CD4-positive, alpha-beta T cell treated with Interleukin-4 for 1 hour (primary cell): ENCODE data around the gene TIPARP.
A peak's percentile ranks its signal among the peaks of the same experiment; 100 is the strongest.

ENCODE experiments used
- DNase-seq, 2 donors: peaks; one replicate each; pipeline ENCODE4 v3.0.0-alpha.2; 2020 to 2022

Gene TIPARP

DNA sequence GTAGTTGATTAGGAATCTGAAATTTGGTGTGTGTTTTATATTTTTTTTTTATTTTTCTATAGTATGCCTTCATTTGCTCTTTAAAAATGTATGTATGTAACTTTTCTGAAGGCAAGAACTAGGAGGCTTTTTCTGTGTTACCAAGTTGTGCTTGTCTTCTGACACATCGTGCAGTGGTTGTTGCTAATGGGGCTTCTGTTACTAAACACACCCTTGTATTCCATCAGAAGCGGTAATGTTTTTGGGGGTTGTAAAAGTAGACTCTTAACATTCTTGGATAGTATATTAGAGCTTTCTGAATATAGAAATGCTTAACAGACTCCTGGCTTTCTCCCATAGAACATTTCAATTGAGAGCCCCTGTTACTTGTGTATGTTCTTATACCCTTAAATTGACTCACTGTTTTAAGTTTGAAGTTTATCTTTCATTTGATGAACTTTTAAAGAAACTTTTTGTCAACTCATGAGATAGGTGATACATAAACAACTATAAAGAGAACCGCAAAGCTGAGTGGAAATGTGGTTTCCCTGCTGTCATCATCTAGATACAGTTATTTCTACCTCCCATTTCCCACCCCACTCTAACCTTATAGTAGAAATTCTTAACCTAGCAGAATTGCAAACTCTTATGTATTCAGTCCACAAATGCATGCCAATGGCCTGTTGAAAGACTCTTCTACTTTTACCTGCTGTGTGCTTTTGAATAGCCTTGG lies 2.5 kb downstream of the TIPARP start:
- DNase-seq = peak in 1 of 2 donors; percentile 68

DNA sequence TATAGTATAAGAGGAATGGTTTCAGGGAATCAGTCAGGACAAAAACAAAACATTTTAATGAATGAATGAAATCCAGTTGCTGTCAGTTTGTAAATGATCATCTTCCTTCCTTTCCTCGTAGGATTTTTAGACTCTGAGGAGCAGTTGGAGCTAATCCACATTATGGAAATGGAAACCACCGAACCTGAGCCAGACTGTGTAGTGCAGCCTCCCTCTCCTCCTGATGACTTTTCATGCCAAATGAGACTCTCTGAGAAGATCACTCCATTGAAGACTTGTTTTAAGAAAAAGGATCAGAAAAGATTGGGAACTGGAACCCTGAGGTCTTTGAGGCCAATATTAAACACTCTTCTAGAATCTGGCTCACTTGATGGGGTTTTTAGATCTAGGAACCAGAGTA lies 3.1 kb downstream of the TIPARP start:
- DNase-seq = no peak

DNA sequence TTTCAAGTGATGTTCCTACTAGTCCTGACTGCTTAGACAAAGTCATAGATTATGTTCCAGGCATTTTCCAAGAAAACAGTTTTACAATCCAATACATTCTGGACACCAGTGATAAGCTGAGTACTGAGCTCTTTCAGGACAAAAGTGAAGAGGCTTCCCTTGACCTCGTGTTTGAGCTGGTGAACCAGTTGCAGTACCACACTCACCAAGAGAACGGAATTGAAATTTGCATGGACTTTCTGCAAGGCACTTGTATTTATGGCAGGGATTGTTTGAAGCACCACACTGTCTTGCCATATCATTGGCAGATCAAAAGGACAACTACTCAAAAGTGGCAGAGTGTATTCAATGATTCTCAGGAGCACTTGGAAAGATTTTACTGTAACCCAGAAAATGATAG lies 3.8 kb downstream of the TIPARP start:
- DNase-seq = no peak

DNA sequence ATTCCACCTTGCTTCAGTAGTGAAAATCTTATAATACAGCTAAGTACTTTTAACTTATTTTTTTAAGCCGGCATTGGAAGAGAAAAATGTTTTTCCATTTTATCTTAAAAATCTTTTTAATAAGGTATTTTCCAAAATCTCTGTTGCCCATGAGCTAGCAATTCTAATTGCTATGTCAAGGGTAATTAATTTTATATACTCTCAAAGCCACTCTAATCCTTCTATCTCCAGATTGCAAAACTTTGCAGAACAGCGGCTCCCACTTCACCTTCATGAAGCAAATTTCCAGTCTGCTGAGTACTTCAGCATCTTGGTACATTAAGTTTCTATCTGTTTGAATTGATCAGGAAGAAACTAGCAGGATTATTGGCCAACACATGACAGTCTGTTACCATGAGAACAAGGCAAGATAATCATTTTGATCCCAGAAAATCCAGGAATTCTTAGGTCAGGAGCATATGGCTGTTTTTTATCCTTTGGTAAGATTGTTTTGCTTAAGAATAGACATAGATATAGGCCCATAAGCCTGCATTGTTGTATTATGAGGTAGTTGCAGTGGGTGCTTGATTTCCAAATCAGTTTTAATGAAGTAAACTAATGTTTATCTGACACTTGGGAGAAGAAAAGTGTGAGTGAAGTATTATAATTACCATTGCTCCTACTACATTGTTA lies 6.0 kb downstream of the TIPARP start:
- DNase-seq = no peak

DNA sequence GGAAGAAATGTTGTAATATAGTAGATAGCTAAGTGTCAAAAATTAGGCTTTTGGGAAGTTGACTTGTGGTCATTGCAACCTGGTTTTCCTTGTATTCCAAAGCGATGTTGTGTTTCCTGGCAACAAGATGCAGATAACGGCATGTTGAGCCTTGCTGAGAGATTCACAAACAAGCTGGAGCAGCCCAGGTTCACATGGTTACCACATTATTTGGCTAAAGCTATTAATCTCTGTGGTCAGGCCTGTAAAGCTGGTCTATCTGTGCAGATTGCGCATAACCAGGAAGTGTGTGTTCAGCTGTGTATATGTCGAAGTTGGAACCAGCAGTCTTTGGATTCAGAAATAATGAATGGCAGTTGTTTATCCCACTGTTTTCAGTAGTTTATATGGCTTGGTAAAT lies 6.6 kb downstream of the TIPARP start:
- peak; percentile 34 to 59 for DNase-seq

DNA sequence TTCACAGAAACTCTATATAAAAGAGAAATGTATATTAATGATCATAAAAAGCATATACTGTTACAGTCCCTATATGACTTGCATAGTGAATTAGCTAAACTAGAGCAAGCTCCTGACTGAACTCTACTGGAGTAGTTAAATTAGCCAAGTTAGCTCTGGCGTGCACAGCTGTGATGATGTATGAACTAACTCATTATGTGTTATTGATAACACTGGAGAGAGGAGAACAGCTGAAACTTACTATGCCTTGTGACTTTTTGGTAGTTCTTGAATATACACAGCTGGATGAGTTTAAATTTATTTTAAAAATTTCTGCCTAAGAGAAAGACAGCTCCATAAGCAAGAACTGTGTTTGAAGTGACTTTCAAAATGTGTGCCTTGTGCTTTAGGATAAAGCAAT lies 8.1 kb downstream of the TIPARP start:
- no peak for DNase-seq

DNA sequence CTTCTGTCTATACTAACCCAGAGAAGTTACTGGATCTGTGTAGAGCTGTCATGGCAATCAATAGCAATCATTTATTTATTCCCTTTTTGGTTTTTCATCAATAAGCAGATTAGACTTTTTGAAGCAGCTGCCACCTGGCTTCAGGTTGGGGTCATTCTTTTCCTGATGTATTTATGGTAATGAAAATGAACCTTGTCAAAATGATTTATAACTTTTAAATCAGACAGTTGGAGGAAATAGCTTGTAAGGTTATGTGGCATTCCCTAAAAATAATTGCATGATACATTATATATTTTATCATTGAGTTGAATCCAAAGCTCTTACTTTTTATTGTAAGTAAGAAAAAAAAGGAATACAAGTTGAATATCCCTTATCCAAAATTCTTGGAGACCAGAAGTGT lies 8.6 kb downstream of the TIPARP start:
- no peak for DNase-seq

DNA sequence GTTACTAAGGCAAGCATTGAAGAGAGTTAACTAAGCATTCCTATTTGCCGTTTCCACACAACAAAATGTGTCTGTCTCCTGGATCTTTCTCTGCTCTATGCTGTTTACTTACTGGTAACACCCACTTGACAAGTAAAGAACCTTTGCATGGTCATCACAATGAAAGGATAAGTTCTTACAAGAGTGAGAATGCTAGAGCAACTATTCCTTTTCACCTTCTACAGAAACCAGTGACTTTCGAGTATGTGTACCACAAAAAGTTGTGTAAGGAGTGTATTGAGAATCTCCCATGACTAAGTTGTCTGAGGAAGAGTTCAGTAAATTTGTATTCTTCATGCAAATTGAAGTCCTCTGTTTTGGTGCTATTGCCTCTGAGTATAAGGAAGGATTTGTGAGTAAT lies 10.8 kb downstream of the TIPARP start:
- DNase-seq = no peak

DNA sequence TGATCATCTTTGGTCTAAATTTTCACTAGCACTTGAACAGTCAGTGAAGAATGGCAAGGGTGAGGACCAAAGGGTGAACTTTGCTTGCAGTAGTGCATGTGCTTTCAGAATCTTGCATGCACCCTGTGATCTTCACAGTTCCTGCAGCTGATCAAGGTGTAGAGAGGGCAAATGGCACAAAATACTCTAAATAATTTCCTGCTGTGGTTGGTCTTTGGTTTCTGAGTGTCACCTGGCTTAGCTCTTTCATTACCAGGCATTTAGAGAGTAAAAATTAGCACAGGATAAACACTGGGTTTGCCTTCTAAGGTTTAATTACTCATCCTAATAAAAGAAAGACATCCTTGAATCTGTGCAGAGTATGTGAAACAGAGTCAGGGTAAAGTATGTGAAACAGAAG lies 11.4 kb downstream of the TIPARP start:
- peak in 1 of 2 donors; percentile 29 for DNase-seq

DNA sequence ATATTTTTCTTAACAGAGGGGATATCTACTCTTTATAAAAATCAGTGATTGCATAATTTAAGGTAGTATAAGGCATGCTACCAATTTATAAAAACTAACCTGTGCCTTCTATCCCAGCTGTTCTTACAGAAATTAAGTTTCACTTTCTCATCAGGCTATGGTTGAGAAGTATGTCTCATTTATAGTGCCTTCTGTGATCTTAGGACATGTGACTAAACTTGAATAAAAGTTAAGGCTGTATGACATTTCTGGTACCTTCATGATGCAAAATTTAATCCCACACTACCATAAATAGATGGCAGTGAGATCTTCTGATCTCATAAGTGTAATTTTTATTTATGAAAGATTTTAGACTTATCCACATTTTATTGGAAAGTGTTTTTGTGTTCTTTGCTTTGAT lies 12.6 kb downstream of the TIPARP start:
- peak in 1 of 2 donors; percentile 33 for DNase-seq

DNA sequence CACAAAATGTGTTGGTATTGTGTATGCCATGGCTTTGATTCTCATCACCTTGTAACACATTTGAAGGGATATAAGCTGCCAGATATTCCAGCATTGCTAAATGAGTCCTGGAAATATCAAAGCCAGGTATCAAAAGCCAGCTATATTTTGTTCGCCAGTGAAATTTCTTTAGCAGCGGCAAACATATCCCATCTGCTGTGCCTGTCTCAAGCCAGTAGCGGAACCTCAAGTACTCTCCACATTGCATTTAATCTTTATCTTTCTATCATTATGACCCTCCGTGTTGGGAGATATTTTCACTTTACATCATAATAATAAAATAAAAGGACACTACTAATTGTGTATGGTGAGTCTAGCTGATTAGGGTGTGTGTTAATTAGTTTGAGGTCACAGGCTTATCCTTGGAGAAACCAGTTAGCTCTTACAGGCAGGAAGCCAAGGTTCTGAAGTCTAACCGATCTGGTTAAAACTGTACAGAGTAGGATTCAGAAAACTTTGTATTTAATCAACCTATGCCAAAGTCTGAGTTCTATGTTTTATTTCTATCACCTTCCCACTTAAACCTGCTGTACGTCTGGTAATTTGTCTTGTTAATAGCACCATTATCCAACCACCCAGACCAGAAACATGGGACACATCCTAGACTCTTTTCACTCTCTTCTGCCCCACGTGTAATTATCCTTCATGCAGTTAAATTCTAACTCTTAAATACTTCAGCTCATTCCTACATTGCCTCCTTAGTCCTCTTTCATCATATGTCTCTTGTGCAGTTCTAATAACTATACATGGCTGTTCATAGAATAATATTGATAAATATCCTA lies 14.5 kb downstream of the TIPARP start:
- DNase-seq = no peak

DNA sequence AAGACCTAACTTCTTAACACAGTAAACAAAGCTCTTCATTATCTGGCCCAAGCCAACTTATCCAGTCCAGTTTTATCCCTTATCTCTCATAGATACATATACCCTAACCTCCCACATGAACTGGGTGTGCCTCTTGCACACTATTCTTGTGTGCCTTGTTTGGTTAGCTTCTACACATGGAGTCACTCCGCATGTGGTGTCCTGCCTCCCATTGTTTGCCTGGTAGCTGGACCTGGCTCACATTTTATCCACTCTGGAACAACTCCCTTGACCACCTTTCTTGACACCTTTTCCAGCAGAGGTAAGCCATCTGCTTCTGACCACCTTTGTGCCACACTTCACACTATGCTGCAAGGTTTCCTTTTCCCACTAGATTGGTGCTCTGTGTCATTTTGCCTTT lies 15.2 kb downstream of the TIPARP start:
- DNase-seq = no peak

DNA sequence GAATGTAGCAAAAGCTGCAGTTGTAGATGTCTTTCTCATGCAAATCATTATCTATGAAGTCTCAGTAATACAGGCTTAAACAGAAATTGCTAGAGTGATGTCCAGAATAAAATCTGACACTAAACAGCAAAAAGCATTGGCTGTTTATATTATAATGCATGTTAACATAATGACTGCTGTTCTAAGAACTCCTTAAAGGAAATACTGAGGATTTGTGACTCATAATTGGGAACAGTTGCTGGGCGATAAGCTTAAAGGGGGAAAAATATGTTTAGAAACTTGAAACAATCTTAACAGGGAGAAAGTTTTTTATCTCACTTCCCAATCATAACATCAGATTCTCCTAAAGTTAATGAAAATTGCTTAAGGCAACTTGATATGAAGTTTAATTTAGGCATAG lies 17.5 kb downstream of the TIPARP start:
- DNase-seq = no peak

DNA sequence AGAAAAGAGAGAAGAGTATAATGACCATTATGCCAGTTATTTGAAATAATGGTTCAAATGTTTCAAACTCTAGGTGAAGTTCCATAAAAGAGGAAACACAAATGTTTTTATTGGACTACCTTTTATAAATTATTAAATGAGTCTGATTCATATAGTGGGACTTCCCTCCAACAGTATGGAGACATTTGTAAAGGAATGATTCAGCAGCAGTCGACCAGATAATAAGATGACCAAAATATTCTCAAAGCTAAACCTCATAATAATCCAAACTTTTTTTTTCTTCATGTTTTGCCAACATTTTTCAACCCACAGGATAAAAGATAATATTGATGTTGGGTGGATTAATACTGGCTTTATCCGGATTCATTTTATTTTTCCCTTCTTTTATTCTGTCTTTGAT lies 18.8 kb downstream of the TIPARP start:
- no peak for DNase-seq

DNA sequence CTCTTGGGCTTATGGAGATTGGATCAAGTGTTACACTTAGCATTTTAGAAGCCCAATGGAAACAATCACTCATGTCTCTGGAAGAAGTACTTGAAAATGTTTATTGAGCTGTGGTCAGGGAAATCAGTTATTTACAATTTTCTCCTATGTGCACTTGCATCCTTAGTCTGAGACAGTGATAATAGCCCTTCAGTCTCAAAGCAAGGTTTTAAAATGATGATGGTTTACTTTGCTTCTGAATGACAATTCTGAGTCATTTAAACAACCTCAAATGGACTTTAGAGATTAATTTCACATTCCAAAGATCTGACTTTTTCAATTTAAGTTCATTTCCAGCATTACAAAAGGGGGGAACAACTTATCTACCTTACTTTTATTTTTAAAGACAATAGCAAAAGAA lies 20.1 kb downstream of the TIPARP start:
- DNase-seq = no peak

DNA sequence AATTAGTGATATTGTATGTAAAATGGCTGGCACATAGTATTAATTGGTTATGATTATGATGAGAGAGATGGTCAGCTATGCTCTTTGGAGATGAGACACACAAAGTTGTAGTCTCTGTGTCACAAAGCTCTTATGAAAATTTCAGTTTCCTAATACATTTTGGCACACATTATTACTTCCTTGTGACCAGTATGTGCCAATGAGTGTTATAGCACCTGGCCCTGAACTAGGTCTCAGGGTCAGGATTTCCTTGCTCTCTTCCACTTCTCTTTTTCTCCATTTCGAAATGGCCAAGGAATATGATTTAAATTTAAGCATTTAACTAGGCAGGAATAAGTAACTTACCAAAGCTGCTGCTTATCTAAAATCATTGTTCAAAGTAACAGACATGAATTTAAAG lies 28.0 kb downstream of the TIPARP start:
- no peak for DNase-seq

DNA sequence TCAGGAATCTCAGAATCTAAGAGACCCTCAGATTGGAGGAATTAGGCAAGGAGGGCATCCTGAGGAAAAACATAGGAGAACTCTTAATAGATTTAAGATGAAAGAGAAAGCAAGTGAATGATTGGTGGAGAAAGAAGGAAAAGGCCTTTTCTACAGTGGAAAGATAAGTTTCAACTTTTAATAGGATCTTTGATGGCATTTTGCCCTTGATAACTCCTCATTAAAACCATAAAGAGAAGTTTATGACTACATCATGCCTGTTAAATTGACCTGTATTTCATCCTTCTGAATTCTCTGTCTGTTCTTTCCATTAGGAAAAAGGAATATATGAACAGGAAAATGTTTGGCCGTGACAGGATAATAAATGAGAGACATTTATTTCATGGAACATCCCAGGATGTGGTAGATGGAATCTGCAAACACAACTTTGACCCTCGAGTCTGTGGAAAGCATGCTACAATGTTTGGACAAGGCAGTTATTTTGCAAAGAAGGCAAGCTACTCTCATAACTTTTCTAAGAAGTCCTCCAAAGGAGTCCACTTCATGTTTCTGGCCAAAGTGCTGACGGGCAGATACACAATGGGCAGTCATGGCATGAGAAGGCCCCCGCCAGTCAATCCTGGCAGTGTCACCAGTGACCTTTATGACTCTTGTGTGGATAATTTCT lies 30.1 kb downstream of the TIPARP start:
- no peak for DNase-seq

DNA sequence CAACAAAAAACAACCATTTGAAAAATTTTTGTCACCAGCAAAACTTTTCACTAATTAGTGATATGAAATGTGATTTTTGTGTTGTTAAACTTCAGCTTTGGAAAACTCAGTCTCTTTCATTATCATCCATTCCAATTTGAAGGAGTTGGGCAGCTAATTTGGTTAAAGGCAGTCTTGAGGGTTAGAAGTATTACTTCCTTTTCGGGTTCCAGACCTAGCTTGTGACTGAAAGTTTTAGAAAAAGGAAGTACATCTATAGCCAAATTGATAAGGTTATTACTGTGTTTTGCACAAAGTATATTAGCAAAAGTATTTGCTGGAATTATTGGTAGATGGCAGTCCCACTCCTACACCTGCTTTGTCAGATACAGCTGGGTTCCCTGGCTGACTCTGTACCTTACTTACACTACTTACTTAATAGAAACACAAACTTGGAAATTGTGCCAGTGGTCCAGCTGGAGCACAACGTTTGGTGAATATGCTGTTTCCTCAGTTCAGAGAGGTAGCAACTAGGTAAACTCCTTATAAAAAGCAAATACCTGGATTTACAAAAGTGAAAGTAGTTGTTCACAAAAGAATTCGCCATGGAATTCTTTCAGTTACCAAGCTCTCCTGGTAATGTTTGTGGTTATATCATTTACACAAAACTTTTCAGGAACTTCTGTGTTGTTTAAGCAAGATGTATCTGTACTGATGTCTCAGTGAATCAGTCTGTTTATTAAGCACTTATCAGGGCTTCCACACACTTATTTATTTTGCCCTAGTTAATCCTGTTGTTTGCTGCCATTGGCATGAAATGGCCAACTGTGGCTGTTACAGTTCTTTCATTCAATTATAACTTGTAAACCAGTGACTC lies 31.6 kb downstream of the TIPARP start:
- no peak for DNase-seq

DNA sequence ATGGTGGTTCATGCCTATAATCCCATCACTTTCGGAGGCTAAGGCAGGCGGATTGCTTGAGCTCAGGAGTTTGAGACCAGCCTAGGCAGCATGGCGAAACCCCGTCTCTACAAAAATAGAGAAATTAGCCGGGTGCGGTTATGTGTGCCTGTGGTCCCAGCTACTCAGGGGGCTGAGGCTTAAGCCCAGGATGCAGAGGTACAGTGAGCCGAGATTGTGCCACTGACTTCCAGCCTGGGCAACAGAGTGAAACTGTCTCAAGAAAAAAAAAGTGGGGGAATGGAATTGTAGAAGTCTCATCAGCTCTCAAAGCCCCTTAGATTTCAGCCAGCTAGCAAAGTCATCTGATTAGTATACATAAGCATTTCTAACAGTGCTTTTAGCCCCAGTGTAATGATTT lies 33.2 kb downstream of the TIPARP start:
- no peak for DNase-seq

DNA sequence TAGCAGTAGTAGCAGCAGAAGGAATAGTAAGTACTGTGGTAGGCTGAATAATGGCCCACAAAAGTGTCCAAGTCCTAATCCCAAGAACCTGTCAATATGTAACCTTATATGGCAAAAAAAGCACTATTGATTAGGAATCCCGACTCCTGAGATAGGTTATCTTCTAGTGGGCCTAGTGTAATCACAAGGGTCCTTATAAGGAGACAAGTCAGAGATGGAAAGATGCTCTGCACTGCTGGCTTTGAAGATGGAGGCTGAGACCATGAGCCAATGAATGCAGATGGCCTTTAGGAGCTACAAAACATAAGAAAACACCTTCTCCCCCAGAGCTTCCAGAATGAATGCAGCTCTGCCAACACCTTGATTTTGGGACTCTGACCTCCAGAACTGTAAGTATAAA lies 36.0 kb downstream of the TIPARP start:
- no peak for DNase-seq

DNA sequence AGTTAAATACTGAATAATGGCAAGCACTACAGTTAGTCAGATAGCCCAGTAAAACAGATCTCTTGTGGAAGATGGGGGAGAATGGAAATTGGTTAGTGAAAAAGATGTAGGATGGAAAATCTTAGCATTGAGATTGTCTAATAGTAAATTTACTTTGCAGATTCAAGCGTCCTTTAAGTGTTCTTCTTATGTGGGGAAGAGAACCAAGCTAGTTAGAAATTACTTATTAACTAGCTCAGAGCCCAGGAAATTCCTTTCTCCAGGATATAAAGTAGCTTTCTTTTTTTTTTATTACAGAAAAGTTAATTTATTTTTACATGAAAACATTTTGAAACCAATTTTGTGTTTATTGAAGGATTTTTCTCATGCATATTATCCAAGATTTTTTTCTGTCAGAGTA lies 36.7 kb downstream of the TIPARP start:
- DNase-seq = no peak

DNA sequence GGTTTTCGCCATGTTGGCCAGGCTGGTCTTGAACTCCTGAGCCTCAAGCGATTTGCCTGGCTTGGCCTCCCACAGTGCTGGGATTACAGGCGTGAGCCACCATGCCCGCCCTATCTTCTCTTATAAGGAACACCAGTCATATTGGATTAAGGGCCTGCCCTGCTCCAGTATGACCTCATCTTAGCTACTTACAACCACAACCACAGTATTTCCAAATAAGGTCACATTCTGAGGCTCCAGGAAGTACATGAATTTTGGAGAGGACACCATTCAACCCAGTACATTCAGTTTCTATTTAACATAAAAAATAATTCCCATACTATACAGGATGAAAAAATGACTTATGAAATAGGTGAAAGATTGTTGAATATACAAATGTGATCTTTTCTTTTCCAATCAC lies 37.6 kb downstream of the TIPARP start:
- DNase-seq = peak in 1 of 2 donors; percentile 25
